Panc1 (cell line): ENCODE results near the gene DIAPH3.

Experiments used
- CTCF ChIP-seq: fragments of 450-650 bp; IDR thresholded peaks from 2 replicates; pipeline ENCODE4 v1.5.1; 2017; ENCODE audit warnings: mild to moderate bottlenecking
- POLR2AphosphoS5 ChIP-seq: IDR thresholded peaks from 2 replicates; pipeline ENCODE4 v1.6.1; 2012; ENCODE audit warnings: mild to moderate bottlenecking, low read depth, low read length, moderate library complexity
- REST ChIP-seq, 2 experiments: IDR thresholded peaks; 2 replicates each; pipeline ENCODE4 v1.6.1; 2011 to 2012; ENCODE audit warnings: low read depth in 2 of 2, control low read depth in 1 of 2, low read length in 1 of 2, mild to moderate bottlenecking in 1 of 2, moderate library complexity in 1 of 2; ENCODE audit not compliant: insufficient read depth in 1 of 2
- SIN3A ChIP-seq: IDR thresholded peaks from 2 replicates; pipeline ENCODE4 v1.6.1; 2012; ENCODE audit warnings: low read depth, mild to moderate bottlenecking, low read length, moderate library complexity, borderline replicate concordance; ENCODE audit not compliant: insufficient read depth

- no peak for TF ChIP-seq CTCF
- no peak for TF ChIP-seq POLR2AphosphoS5
- no peak for TF ChIP-seq SIN3A
- TF ChIP-seq REST (IDR thresholded peaks at IDR 0.05; ENCODE audit: insufficient read depth in 1 of 2, low read depth in 2 of 2, low read length in 1 of 2), result no peak
Measured at GRCh38 chr13:60016229-60016628, 147.5 kb downstream of the DIAPH3 start.
